K562 (cell line): ENCODE data around the gene FCER2. TPM values are rescaled to one million over a fixed set of nuclear protein-coding genes. Genes with fewer than 3 reads are reported as not detected.

Experiments used
- ATAC-seq: fragments of 200-7000 bp; cut with Tn5 transposase; 3 replicates; pipeline ENCODE4 v1.9.1; 2020; ENCODE audit warnings: moderate library complexity
- BruUV-seq: library from RNA; stranded (reverse); fragments of 400-500 nt; replicated peaks from 2 replicates; lab custom pipeline; 2021; lab: Mats Ljungman, UMichigan
- CTCF ChIA-PET: fragments of 300-600 bp; formaldehyde crosslinking; extraction: SDS; loops from one replicate; lab custom pipeline; 2021; ENCODE audit warnings: low intra/inter-chr PET ratio; lab: Yijun Ruan, JAX
- POLR2A ChIA-PET: fragments of 300-600, 350-650 bp; sonication (Branson Sonifier 250); formaldehyde crosslinking; extraction: SDS; loops from one replicate; lab custom pipeline; 2021; ENCODE audit warnings: antibody characterized with exemption, inconsistent platforms; lab: Yijun Ruan, JAX
- DNase-seq, 4 experiments: peaks; one replicate each; pipeline versions ENCODE4 v3.0.0 to v3.0.0-alpha.2; 2011 to 2018; ENCODE audit warnings: low spot score in 3 of 4, mixed read lengths in 3 of 4; ENCODE audit errors: extremely low read depth in 1 of 4
- FAIRE-seq: peaks from 2 replicates; lab custom pipeline; 2011; peaks lifted over from hg19 to GRCh38; lab: Jason Lieb, UNC
- H2AFZ ChIP-seq: 2 replicates; pipeline ENCODE4 v1.6.0; 2011; ENCODE audit warnings: low read depth, low read length, control low read depth, inconsistent platforms
- H3K27ac ChIP-seq: fragments of 200-600 bp; 3 replicates; pipeline ENCODE4 v1.8.0; 2011; ENCODE audit warnings: low read depth, mild to moderate bottlenecking, control low read depth, inconsistent platforms, low read length, moderate library complexity, mixed read lengths; ENCODE audit errors: extremely low read depth
- H3K27me3 ChIP-seq, 2 experiments: fragments of 300-600 bp in 1 of 2; 2 replicates in 1 of 2; 3 replicates in 1 of 2; pipeline versions ENCODE4 v1.6.0 to v1.8.0; 2011; ENCODE audit warnings: inconsistent platforms in 2 of 2, low read length in 2 of 2, mild to moderate bottlenecking in 1 of 2, mixed read lengths in 1 of 2, moderate library complexity in 1 of 2; ENCODE audit not compliant: control insufficient read depth in 2 of 2, insufficient read depth in 2 of 2
- H3K36me3 ChIP-seq: fragments of 300-600 bp; 3 replicates; pipeline ENCODE4 v1.8.0; 2011; ENCODE audit warnings: mild to moderate bottlenecking, low read length, inconsistent platforms; ENCODE audit not compliant: control insufficient read depth, insufficient read depth
- H3K4me1 ChIP-seq, 2 experiments: fragments of 200-600 bp in 1 of 2; replicated peaks in 1 of 2; 2 replicates in 1 of 2; 3 replicates in 1 of 2; pipeline versions ENCODE4 v1.5.1 to v1.8.0; 2011; ENCODE audit warnings: inconsistent platforms in 2 of 2, low read length in 2 of 2, mild to moderate bottlenecking in 1 of 2, mixed read lengths in 1 of 2, moderate library complexity in 1 of 2; ENCODE audit not compliant: control insufficient read depth in 2 of 2, insufficient read depth in 2 of 2
- H3K4me2 ChIP-seq: 2 replicates; pipeline ENCODE4 v1.6.1; 2011; ENCODE audit warnings: low read length, control low read depth, inconsistent platforms, mixed read lengths; ENCODE audit not compliant: insufficient read depth
- H3K4me3 ChIP-seq: fragments of 200-600 bp; sonication (generic), shearing (Covaris generic); 2 replicates; pipeline ENCODE4 v1.5.1; 2016; ENCODE audit warnings: control low read depth, inconsistent platforms
- H3K79me2 ChIP-seq: fragments of 200-600 bp; 3 replicates; pipeline ENCODE4 v1.8.0; 2011; ENCODE audit warnings: low read length, inconsistent platforms; ENCODE audit not compliant: control insufficient read depth, insufficient read depth
- H3K9ac ChIP-seq, 2 experiments: 2 replicates each; pipeline versions ENCODE4 v1.6.0 to v1.6.1; 2011; ENCODE audit warnings: low read depth in 2 of 2, low read length in 2 of 2, control low read depth in 1 of 2, inconsistent platforms in 1 of 2, mild to moderate bottlenecking in 1 of 2, mixed read lengths in 1 of 2; ENCODE audit not compliant: insufficient read depth in 1 of 2
- H3K9me1 ChIP-seq: one replicate; pipeline ENCODE4 v1.6.0; 2011; ENCODE audit warnings: inconsistent platforms, mild to moderate bottlenecking, low read length, moderate library complexity; ENCODE audit not compliant: control insufficient read depth, insufficient read depth
- H3K9me3 ChIP-seq: replicated peaks from 2 replicates; pipeline ENCODE4 v1.5.1; 2011; ENCODE audit warnings: low read depth, low read length, inconsistent platforms; ENCODE audit not compliant: control insufficient read depth, insufficient read depth
- H4K20me1 ChIP-seq: replicated peaks from 2 replicates; pipeline ENCODE4 v1.6.1; 2011; ENCODE audit warnings: low read length, inconsistent platforms, mixed read lengths; ENCODE audit not compliant: control insufficient read depth, insufficient read depth
- HMGXB4 ChIP-seq: sonication (generic); formaldehyde crosslinking; IDR thresholded peaks from 2 replicates; pipeline ENCODE4 v1.8.1; 2023; ENCODE audit warnings: mild to moderate bottlenecking, missing genetic modification reagents
- RBM25 ChIP-seq: fragments of 200-400 bp; formaldehyde crosslinking; IDR thresholded peaks from 2 replicates; pipeline ENCODE4 v1.6.1; 2018; ENCODE audit warnings: low read length, low read depth, moderate library complexity; ENCODE audit not compliant: severe bottlenecking
- RREB1 ChIP-seq: fragments of 250-450 bp; sonication (Bioruptor Pico); IDR thresholded peaks from 2 replicates; pipeline ENCODE4 v1.4.0; 2020
- ZBTB17 ChIP-seq: fragments of 450-650 bp; formaldehyde crosslinking; IDR thresholded peaks from 2 replicates; pipeline ENCODE4 v1.4.0; 2020; ENCODE audit warnings: mild to moderate bottlenecking
- ZNF263 ChIP-seq: sonication (generic); formaldehyde crosslinking; IDR thresholded peaks from 2 replicates; pipeline ENCODE4 v1.8.0; 2022; ENCODE audit warnings: mild to moderate bottlenecking, missing genetic modification reagents, borderline replicate concordance
- ZNF609 ChIP-seq: sonication (generic); formaldehyde crosslinking; IDR thresholded peaks from 2 replicates; pipeline ENCODE4 v1.8.1; 2023; ENCODE audit warnings: missing genetic modification reagents, mild to moderate bottlenecking, borderline replicate concordance
- WGBS: fragments of 100-300 bp; shearing (Covaris generic); methylation state at CpG from one replicate; pipeline ENCODE4 v1.1.6; 2016; ENCODE audit warnings: low coverage, mixed read lengths; ENCODE audit not compliant: insufficient coverage; ENCODE audit errors: missing lambda C conversion rate; 5-methylcytosine and 5-hydroxymethylcytosine counted together
- in situ Hi-C: fragments of 300-500 bp; cut with MboI; formaldehyde crosslinking; loops from 4 replicates; pipeline ENCODE4 v1.15.0; 2018; ENCODE audit warnings: inconsistent platforms, mixed read lengths
- intact Hi-C: fragments of 100-400 bp; cut with micrococcal nuclease; formaldehyde crosslinking; loops from 2 replicates; pipeline ENCODE4 v1.14.2; 2022
- polyA plus RNA-seq, 8 experiments: library from polyadenylated mRNA; depleted of rRNA in 4 of 8; stranded (reverse) in 5 of 8; unstranded in 3 of 8; fragments of >200 nt; fragmentation: Nextera tagmentation in 2 of 8; fragmentation: Illumina TruSeq in 1 of 8; extraction: Ambion mirVana in 2 of 8; extraction: Trizol in 1 of 8; gene quantifications; 2 replicates each; pipeline versions ENCODE4 v1.2.1 to v1.2.3, GENCODE V29; 2011 to 2014; ENCODE audit warnings: inconsistent platforms in 1 of 8, missing spikeins in 1 of 8
- total RNA-seq, 7 experiments: library from RNA; depleted of rRNA in 6 of 7; stranded (reverse); fragments of >200 nt in 6 of 7; fragmentation: Illumina TruSeq in 2 of 7; extraction: Trizol in 2 of 7; gene quantifications; 2 replicates each; pipeline versions ENCODE4 v1.2.1 to v1.2.3, GENCODE V29; 2011 to 2021; ENCODE audit warnings: low replicate concordance in 1 of 7
- TF ChIP-seq, protein P1 (sequence below): fragments of 250-450 bp; sonication (Bioruptor Pico); IDR thresholded peaks from 2 replicates; pipeline ENCODE4 v1.4.0; 2020

FCER2 gene
- total and polyA plus RNA-seq, 9 of the 15 experiments (the other 6 are each of a cell fraction or from before 2014, with no cell fraction given) = 0.11 TPM; not detected in 8

DNA sequence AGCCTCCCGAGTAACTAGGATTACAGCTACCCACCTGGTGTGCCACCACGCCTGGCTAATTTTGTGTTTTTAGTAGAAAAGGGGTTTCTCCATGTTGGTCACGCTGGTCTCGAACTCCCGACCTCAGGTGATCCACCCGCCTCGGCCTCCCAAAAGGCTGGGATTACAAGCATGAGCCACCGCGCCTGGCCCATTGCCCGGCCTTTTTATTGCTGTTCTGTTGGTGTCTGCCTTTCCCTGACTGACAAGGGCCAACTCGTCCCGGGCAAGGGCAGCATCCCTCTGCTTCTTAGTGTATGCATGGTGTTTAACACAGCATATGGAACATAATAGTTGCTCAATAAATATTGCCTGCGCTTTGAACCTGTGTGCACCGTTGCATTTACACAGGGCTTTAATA, 39.3 kb downstream of the FCER2 start:
- WGBS = 2% methylated on average over 14 of the region's 14 CpGs
- Histone ChIP-seq H3K27ac (no peak overlapping the region), H2AFZ (no peak overlapping the region), H3K9me1 (no peaks in the 10 kb centered on the region), H3K4me3 (no peak overlapping the region), H3K9ac (no peak overlapping the region), H3K79me2 (no peaks in the 10 kb centered on the region), H3K4me2 (no peak overlapping the region), H3K4me1 (no peaks in the 10 kb centered on the region; a peak in 1 of 5 replicates), H3K9me3 (no peaks in the 10 kb centered on the region), H3K27me3 (peaks cover 13 to 19% of the 10 kb centered on the region in 2 experiments; a peak in 4 of 5 replicates), H3K36me3 (no peaks in the 10 kb centered on the region), H4K20me1 (no peaks in the 10 kb centered on the region)
- no peak for FAIRE-seq
- DNase-seq = no peak
- intact Hi-C loops (no loop called here), in situ Hi-C loops (no loop called here)
- no peak for ATAC-seq
- ChIA-PET POLR2A (no interaction called here), CTCF (no interaction called here)
- BruUV-seq = no TSS peak
- TF ChIP-seq, protein P1, sequence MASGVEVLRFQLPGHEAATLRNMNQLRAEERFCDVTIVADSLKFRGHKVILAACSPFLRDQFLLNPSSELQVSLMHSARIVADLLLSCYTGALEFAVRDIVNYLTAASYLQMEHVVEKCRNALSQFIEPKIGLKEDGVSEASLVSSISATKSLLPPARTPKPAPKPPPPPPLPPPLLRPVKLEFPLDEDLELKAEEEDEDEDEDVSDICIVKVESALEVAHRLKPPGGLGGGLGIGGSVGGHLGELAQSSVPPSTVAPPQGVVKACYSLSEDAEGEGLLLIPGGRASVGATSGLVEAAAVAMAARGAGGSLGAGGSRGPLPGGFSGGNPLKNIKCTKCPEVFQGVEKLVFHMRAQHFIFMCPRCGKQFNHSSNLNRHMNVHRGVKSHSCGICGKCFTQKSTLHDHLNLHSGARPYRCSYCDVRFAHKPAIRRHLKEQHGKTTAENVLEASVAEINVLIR (CRISPR knock-in tag) = no peak
- TF ChIP-seq ZBTB17 (CRISPR knock-in tag) = no peak
- TF ChIP-seq ZNF609 = no peak
- peak; percentile 16 for TF ChIP-seq RBM25
- TF ChIP-seq ZNF263 (CRISPR knock-in tag) = no peak
- no peak for TF ChIP-seq HMGXB4 (CRISPR knock-in tag)
- no peak for TF ChIP-seq RREB1 (CRISPR knock-in tag)
